HCT116 (cell line): Measurements from ENCODE around the gene GLI3. TPM values are rescaled to one million over a fixed set of nuclear protein-coding genes. Genes with fewer than 3 reads are reported as not detected.

Experiments
- ATAC-seq: fragments of 200-7000 bp; cut with Tn5 transposase; 2 replicates; pipeline ENCODE4 v1.9.1; 2020; ENCODE audit warnings: mild to moderate bottlenecking, moderate library complexity
- BruUV-seq: library from RNA; stranded (reverse); fragments of 400-500 nt; replicated peaks from 2 replicates; lab custom pipeline; 2021; lab: Mats Ljungman, UMichigan
- CTCF ChIA-PET: fragments of 300-600 bp; sonication (Branson Sonifier 250); formaldehyde crosslinking; loops from one replicate; lab custom pipeline; 2021; ENCODE audit warnings: antibody characterized with exemption; lab: Charles Lee
- POLR2A ChIA-PET: fragments of 300-600, 350-600 bp; sonication (Branson Sonifier 250); formaldehyde crosslinking; loops from one replicate; lab custom pipeline; 2021; ENCODE audit warnings: antibody characterized with exemption; lab: Charles Lee
- RAD21 ChIA-PET, 2 experiments: fragments of 300-600 bp; sonication (Branson Sonifier 250); formaldehyde crosslinking; loops; one replicate each; lab custom pipeline; 2023; ENCODE audit warnings: low total read pairs in 2 of 2; ENCODE audit not compliant: uncharacterized antibody in 2 of 2, unreplicated experiment in 2 of 2, low non-redundant PET in 1 of 2; lab: Charles Lee
- DNase-seq: peaks from one replicate; pipeline ENCODE4 v3.0.0-alpha.2; 2010; ENCODE audit warnings: low read depth, low spot score
- H2AFZ ChIP-seq: fragments of 200-600 bp; shearing (Covaris generic), sonication (generic); 2 replicates; pipeline ENCODE4 v1.6.1; 2017; ENCODE audit warnings: low read depth, mixed run types, mixed read lengths, antibody characterized with exemption, low read length; ENCODE audit not compliant: poor library complexity, severe bottlenecking
- H3K27ac ChIP-seq: 2 replicates; pipeline ENCODE4 v1.5.1; 2012; ENCODE audit warnings: low read depth, low read length
- H3K27me3 ChIP-seq: fragments of 200-600 bp; sonication (generic); 2 replicates; pipeline ENCODE4 v1.6.1; 2016; ENCODE audit warnings: mixed run types, low read length, mixed read lengths; ENCODE audit not compliant: insufficient read depth
- H3K36me3 ChIP-seq, 2 experiments: fragments of 200-500 bp in 1 of 2; fragments of 200-600 bp in 1 of 2; sonication (Bioruptor generic) in 1 of 2; sonication (generic) in 1 of 2; 2 replicates each; pipeline versions ENCODE4 v1.5.1 to v1.6.1; 2014 to 2016; ENCODE audit warnings: low read length in 2 of 2, inconsistent platforms in 1 of 2, mixed read lengths in 1 of 2, mixed run types in 1 of 2; ENCODE audit not compliant: insufficient read depth in 2 of 2, control insufficient read depth in 1 of 2
- H3K4me1 ChIP-seq, 2 experiments: fragments of 200-600 bp in 1 of 2; sonication (generic) in 1 of 2; 2 replicates each; pipeline versions ENCODE4 v1.5.1 to v1.6.1; 2012 to 2017; ENCODE audit warnings: low read length in 2 of 2, inconsistent platforms in 1 of 2, mild to moderate bottlenecking in 1 of 2, mixed read lengths in 1 of 2, mixed run types in 1 of 2, moderate library complexity in 1 of 2; ENCODE audit not compliant: insufficient read depth in 2 of 2, control insufficient read depth in 1 of 2
- H3K4me2 ChIP-seq: fragments of 200-600 bp; sonication (generic); 2 replicates; pipeline ENCODE4 v1.6.1; 2017; ENCODE audit warnings: mixed run types, low read length, mixed read lengths
- H3K4me3 ChIP-seq, 2 experiments: fragments of 200-600 bp in 1 of 2; sonication (generic) in 1 of 2; replicated peaks in 1 of 2; 2 replicates each; pipeline ENCODE4 v1.5.1; 2011 to 2016; ENCODE audit warnings: low read length in 2 of 2, control low read depth in 1 of 2, low read depth in 1 of 2, mild to moderate bottlenecking in 1 of 2, mixed read lengths in 1 of 2, mixed run types in 1 of 2
- H3K79me2 ChIP-seq: fragments of 200-600 bp; sonication (generic); 2 replicates; pipeline ENCODE4 v1.6.1; 2017; ENCODE audit warnings: mild to moderate bottlenecking, mixed run types, low read length, moderate library complexity, mixed read lengths; ENCODE audit not compliant: insufficient read depth
- H3K9ac ChIP-seq: fragments of 200-600 bp; sonication (generic); 2 replicates; pipeline ENCODE4 v1.6.1; 2016; ENCODE audit warnings: low read length, mixed read lengths
- H3K9me2 ChIP-seq: fragments of 200-600 bp; sonication (generic), shearing (Covaris generic); 2 replicates; pipeline ENCODE4 v1.6.1; 2017; ENCODE audit warnings: mixed run types, mild to moderate bottlenecking, moderate library complexity; ENCODE audit not compliant: insufficient read depth
- H3K9me3 ChIP-seq, 2 experiments: fragments of 200-500 bp in 1 of 2; fragments of 200-600 bp in 1 of 2; sonication (Bioruptor generic) in 1 of 2; sonication (generic) in 1 of 2; 2 replicates each; pipeline ENCODE4 v1.6.1; 2014 to 2017; ENCODE audit warnings: low read length in 2 of 2, mixed read lengths in 2 of 2, inconsistent platforms in 1 of 2, low read depth in 1 of 2, mild to moderate bottlenecking in 1 of 2, mixed run types in 1 of 2, moderate library complexity in 1 of 2; ENCODE audit not compliant: control insufficient read depth in 1 of 2, insufficient read depth in 1 of 2
- H4K20me1 ChIP-seq: fragments of 200-600 bp; sonication (generic), shearing (Covaris generic); 2 replicates; pipeline ENCODE4 v1.6.1; 2017; ENCODE audit warnings: mixed run types, mild to moderate bottlenecking, moderate library complexity; ENCODE audit not compliant: insufficient read depth
- ATF3 ChIP-seq: IDR thresholded peaks from 2 replicates; pipeline ENCODE4 v1.6.1; 2012
- CBX3 ChIP-seq: IDR thresholded peaks from 2 replicates; pipeline ENCODE4 v1.6.1; 2012; ENCODE audit warnings: low read depth
- CTCF ChIP-seq, 3 experiments: fragments of 200-600 bp in 1 of 3; sonication (generic) in 1 of 3; IDR thresholded peaks in 2 of 3; conservative IDR thresholded peaks in 1 of 3; 2 replicates each; pipeline ENCODE4 v1.5.1; 2012 to 2017; ENCODE audit warnings: low read depth in 2 of 3, low read length in 2 of 3, antibody characterized with exemption in 1 of 3, borderline replicate concordance in 1 of 3, control low read depth in 1 of 3, mild to moderate bottlenecking in 1 of 3, mixed read lengths in 1 of 3, mixed run types in 1 of 3, moderate library complexity in 1 of 3; ENCODE audit not compliant: insufficient read depth in 1 of 3
- EGR1 ChIP-seq: IDR thresholded peaks from 2 replicates; pipeline ENCODE4 v1.6.1; 2012; ENCODE audit warnings: low read depth
- ELF1 ChIP-seq: IDR thresholded peaks from 2 replicates; pipeline ENCODE4 v1.6.1; 2012; ENCODE audit warnings: low read depth, borderline replicate concordance
- EZH2 ChIP-seq: fragments of 200-600 bp; sonication (generic); IDR thresholded peaks from 2 replicates; pipeline ENCODE4 v1.6.1; 2017; ENCODE audit warnings: antibody characterized with exemption, mixed run types
- EZH2phosphoT487 ChIP-seq: fragments of 200-600 bp; IDR thresholded peaks from 2 replicates; pipeline ENCODE4 v1.6.1; 2018; ENCODE audit warnings: antibody characterized with exemption, borderline replicate concordance
- FOSL1 ChIP-seq: IDR thresholded peaks from 2 replicates; pipeline ENCODE4 v1.6.1; 2012; ENCODE audit warnings: low read depth
- MAX ChIP-seq: IDR thresholded peaks from 2 replicates; pipeline ENCODE4 v1.6.1; 2012
- POLR2A ChIP-seq: IDR thresholded peaks from 2 replicates; pipeline ENCODE4 v1.7.0; 2011; ENCODE audit warnings: borderline replicate concordance; ENCODE audit not compliant: insufficient read depth, insufficient read length; ENCODE audit errors: extremely low read depth
- POLR2AphosphoS5 ChIP-seq: IDR thresholded peaks from 2 replicates; pipeline ENCODE4 v1.6.1; 2011; ENCODE audit warnings: mild to moderate bottlenecking, low read depth, low read length, moderate library complexity
- REST ChIP-seq: IDR thresholded peaks from 2 replicates; pipeline ENCODE4 v1.6.1; 2012; ENCODE audit warnings: low read depth
- SIN3A ChIP-seq: IDR thresholded peaks from 2 replicates; pipeline ENCODE4 v1.6.1; 2012; ENCODE audit warnings: low read depth
- SP1 ChIP-seq: IDR thresholded peaks from 2 replicates; pipeline ENCODE4 v1.6.1; 2012; ENCODE audit warnings: low read depth
- SRF ChIP-seq: IDR thresholded peaks from 2 replicates; pipeline ENCODE4 v1.6.1; 2012; ENCODE audit warnings: low read depth
- YY1 ChIP-seq: IDR thresholded peaks from 2 replicates; pipeline ENCODE4 v1.6.1; 2011; ENCODE audit warnings: low read length, low read depth, moderate library complexity, mild to moderate bottlenecking; ENCODE audit not compliant: insufficient replicate concordance; ENCODE audit errors: extremely low read depth
- ZFX ChIP-seq: fragments of 450-650 bp; IDR thresholded peaks from 2 replicates; pipeline ENCODE4 v1.6.1; 2017
- ZNF274 ChIP-seq: fragments of 200-500 bp; sonication (Bioruptor generic); IDR thresholded peaks from 2 replicates; pipeline ENCODE4 v1.6.1; 2014; ENCODE audit warnings: mild to moderate bottlenecking, low read depth, low read length, inconsistent platforms
- intact Hi-C: fragments of 100-400 bp; cut with micrococcal nuclease; formaldehyde crosslinking; loops from 2 replicates; pipeline ENCODE4 v1.10.0; 2022
- total RNA-seq: library from RNA; stranded (reverse); gene quantifications from one replicate; pipeline ENCODE4 v1.2.1, GENCODE V29; 2021; ENCODE audit not compliant: unreplicated experiment

Gene GLI3
- total RNA-seq, 1 experiment from 2014 or later: 0.07 TPM

GRCh38 chr7:42174391-42174912, 62.6 kb downstream of the GLI3 start:
- H3K4me3 ChIP-seq: no peak overlapping the region
- no peak for ATAC-seq
- CTCF ChIA-PET: no interaction called here

More at GRCh38 chr7:42174391-42174912, 62.6 kb downstream of the GLI3 start:
- H3K4me2 ChIP-seq: no peak overlapping the region
- no peaks in the 10 kb centered on the region for H3K36me3 ChIP-seq
- no peaks in the 10 kb centered on the region for H3K9me2 ChIP-seq
- no peak overlapping the region for H3K27ac ChIP-seq
- no TSS peak for BruUV-seq
- H3K9ac ChIP-seq: no peak overlapping the region
- H4K20me1 ChIP-seq: no peaks in the 10 kb centered on the region
- peaks cover 4% of the 10 kb centered on the region; the same call in 1 of the 2 replicates for H3K27me3 ChIP-seq
- H3K79me2 ChIP-seq: no peaks in the 10 kb centered on the region
- ChIA-PET POLR2A (no interaction called here), RAD21 (no interaction called here)
- intact Hi-C loops: no loop called here
- TF ChIP-seq POLR2A: no peak
- TF ChIP-seq ELF1: no peak
- no peak for TF ChIP-seq YY1
- no peak for TF ChIP-seq CTCF (IDR thresholded peaks at IDR 0.05 in 2 of 3, conservative IDR thresholded peaks at IDR 0.05 in 1 of 3; ENCODE audit: borderline replicate concordance in 1 of 3, insufficient read depth in 1 of 3, low read depth in 2 of 3, low read length in 2 of 3)
- TF ChIP-seq EZH2phosphoT487: no peak
- no peak for TF ChIP-seq EGR1
- TF ChIP-seq EZH2: no peak
- no peak for TF ChIP-seq SP1
- TF ChIP-seq FOSL1: no peak
- TF ChIP-seq CBX3: no peak
- TF ChIP-seq SIN3A: no peak
- TF ChIP-seq ZFX: no peak
- TF ChIP-seq ZNF274: no peak
- TF ChIP-seq REST: no peak
- TF ChIP-seq ATF3: no peak
- TF ChIP-seq SRF: no peak
- TF ChIP-seq POLR2AphosphoS5: no peak
- no peak for TF ChIP-seq MAX
- no peak for DNase-seq
- H2AFZ ChIP-seq: no peak overlapping the region
- H3K9me3 ChIP-seq: no peaks in the 10 kb centered on the region
- no peaks in the 10 kb centered on the region for H3K4me1 ChIP-seq
